AG04450 (cell line): Measurements from ENCODE around the gene CRYAB. TPM values are rescaled to one million over a fixed set of nuclear protein-coding genes. Genes with fewer than 3 reads are reported as not detected.

Experiments
- CTCF ChIA-PET: fragments of 300-600, 350-600 bp; formaldehyde crosslinking; extraction: SDS; loops from one replicate; lab custom pipeline; 2022; ENCODE audit warnings: antibody characterized with exemption, inconsistent platforms; lab: Charles Lee
- POLR2A ChIA-PET: fragments of 350-600 bp; formaldehyde crosslinking; extraction: SDS; loops from one replicate; lab custom pipeline; 2021; ENCODE audit warnings: antibody characterized with exemption, inconsistent platforms; lab: Yijun Ruan, JAX
- DNase-seq: peaks from one replicate; pipeline ENCODE4 v3.0.0-alpha.2; 2011; ENCODE audit warnings: low read depth, low spot score
- H3K27ac ChIP-seq: one replicate; pipeline ENCODE4 v1.5.1; 2012; ENCODE audit warnings: low read depth, low read length, control low read depth
- H3K27me3 ChIP-seq: one replicate; pipeline ENCODE4 v1.6.0; 2012; ENCODE audit warnings: low read length; ENCODE audit not compliant: control insufficient read depth, insufficient read depth
- H3K4me3 ChIP-seq: 2 replicates; pipeline ENCODE4 v1.5.1; 2011; ENCODE audit warnings: mild to moderate bottlenecking, low read depth, low read length, control low read depth
- H3K9me3 ChIP-seq: 2 replicates; pipeline ENCODE4 v1.5.1; 2012; ENCODE audit warnings: low read length; ENCODE audit not compliant: control insufficient read depth, insufficient read depth
- polyA plus RNA-seq: library from polyadenylated mRNA; depleted of rRNA; stranded (reverse); fragments of >200 nt; gene quantifications from 2 replicates; pipeline ENCODE4 v1.2.3, GENCODE V29; 2011; rRNA removed
- small RNA-seq: library from RNA; depleted of rRNA; stranded (forward); fragments of <200 nt; gene quantifications from one replicate; pipeline ENCODE3, GENCODE V24; 2012; ENCODE audit warnings: low read depth; ENCODE audit not compliant: insufficient read length
- TF ChIP-seq, protein P1 (sequence below): IDR thresholded peaks from 2 replicates; pipeline ENCODE4 v1.5.1; 2011; ENCODE audit warnings: low read depth, low read length, control low read depth, inconsistent platforms

CRYAB gene
- polyA plus RNA-seq, 1 experiment: 6.3 TPM

DNA sequence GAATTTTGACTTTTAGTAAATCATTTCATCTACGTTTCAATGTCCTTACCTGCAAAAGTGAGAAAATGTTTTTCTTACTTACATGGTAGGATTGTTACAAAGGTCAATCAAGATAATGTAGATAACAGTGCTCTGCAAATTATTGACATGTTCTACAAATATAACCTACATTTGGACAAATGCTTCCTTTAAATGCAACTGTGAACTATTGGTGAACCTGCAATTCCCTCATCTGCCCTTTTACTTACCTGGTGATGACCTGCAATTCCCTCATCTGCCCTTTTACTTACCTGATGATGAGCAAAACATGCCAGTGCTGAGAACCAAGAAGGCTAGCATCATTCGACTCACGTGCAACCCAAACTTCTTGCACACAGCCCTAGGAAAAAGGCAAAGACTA, 51.3 kb downstream of the CRYAB start:
- CTCF ChIA-PET: interaction anchor here (1.7 kb wide), 1 partner anchor 9 kb away, joined by 7 read pairs; no protein-coding TSS in a partner anchor
- no peak overlapping the region for H3K27ac ChIP-seq
- no peaks in the 10 kb centered on the region for H3K27me3 ChIP-seq
- TF ChIP-seq, protein P1, sequence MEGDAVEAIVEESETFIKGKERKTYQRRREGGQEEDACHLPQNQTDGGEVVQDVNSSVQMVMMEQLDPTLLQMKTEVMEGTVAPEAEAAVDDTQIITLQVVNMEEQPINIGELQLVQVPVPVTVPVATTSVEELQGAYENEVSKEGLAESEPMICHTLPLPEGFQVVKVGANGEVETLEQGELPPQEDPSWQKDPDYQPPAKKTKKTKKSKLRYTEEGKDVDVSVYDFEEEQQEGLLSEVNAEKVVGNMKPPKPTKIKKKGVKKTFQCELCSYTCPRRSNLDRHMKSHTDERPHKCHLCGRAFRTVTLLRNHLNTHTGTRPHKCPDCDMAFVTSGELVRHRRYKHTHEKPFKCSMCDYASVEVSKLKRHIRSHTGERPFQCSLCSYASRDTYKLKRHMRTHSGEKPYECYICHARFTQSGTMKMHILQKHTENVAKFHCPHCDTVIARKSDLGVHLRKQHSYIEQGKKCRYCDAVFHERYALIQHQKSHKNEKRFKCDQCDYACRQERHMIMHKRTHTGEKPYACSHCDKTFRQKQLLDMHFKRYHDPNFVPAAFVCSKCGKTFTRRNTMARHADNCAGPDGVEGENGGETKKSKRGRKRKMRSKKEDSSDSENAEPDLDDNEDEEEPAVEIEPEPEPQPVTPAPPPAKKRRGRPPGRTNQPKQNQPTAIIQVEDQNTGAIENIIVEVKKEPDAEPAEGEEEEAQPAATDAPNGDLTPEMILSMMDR: no peak
- no peak for DNase-seq
- POLR2A ChIA-PET: no interaction called here
- no peak overlapping the region for H3K4me3 ChIP-seq
- no peaks in the 10 kb centered on the region for H3K9me3 ChIP-seq

Small RNA genes lying within 50 kb of the gene (small RNA-seq; reads per million reads assigned to genes)
- gene C11orf52: not detected
- not detected for gene GNG5P3
- not detected for gene RNA5SP351
- gene RPL37AP8: not detected

Other genes with a start within 250 kb of the CRYAB start
- 40.3 and 44.9 TPM in 2 replicates for gene PPP2R1B, start 145.4 kb downstream of the CRYAB start, polyA plus RNA-seq
- 31.7 and 40.0 TPM in 2 replicates for gene ALG9, start 40.2 kb downstream of the CRYAB start, polyA plus RNA-seq
- 1.7 and 2.1 TPM in 2 replicates for gene FDXACB1, start 32.6 kb downstream of the CRYAB start, polyA plus RNA-seq
- 40.3 and 45.1 TPM in 2 replicates for gene CFAP68, start 32.2 kb downstream of the CRYAB start, polyA plus RNA-seq
- 0.41 and 0.79 TPM in 2 replicates for gene HSPB2, start 964 bp upstream of the CRYAB start, polyA plus RNA-seq
- gene C11orf52, start 7.1 kb upstream of the CRYAB start, polyA plus RNA-seq: 0.38 and 0.61 TPM in 2 replicates
- gene DIXDC1, start 25.6 kb upstream of the CRYAB start, polyA plus RNA-seq: 10.5 and 11.5 TPM in 2 replicates
- gene DLAT, start 113.6 kb upstream of the CRYAB start, polyA plus RNA-seq: 26.6 and 34.8 TPM in 2 replicates
- gene PIH1D2, start 162.2 kb upstream of the CRYAB start, polyA plus RNA-seq: 1.5 TPM in 2 replicates
- gene NKAPD1, start 162.5 kb upstream of the CRYAB start, polyA plus RNA-seq: 18.2 and 23.2 TPM in 2 replicates
- 106 and 143 TPM in 2 replicates for gene TIMM8B, start 175.0 kb upstream of the CRYAB start, polyA plus RNA-seq
- 122 and 154 TPM in 2 replicates for gene SDHD, start 175.1 kb upstream of the CRYAB start, polyA plus RNA-seq